ENCODE data around the gene CDH18.

CDH18 gene

GRCh38 chr5:19745247-19745646 lies 242.8 kb downstream of the CDH18 start:
- no peak for DNase-seq (ENCODE audit: low read depth in 4 of 4, low spot score in 1 of 4)

GRCh38 chr5:19739671-19740070 lies 248.3 kb downstream of the CDH18 start:
- no peak for DNase-seq (ENCODE audit: low read depth in 4 of 4, low spot score in 1 of 4)

- DNase-seq (ENCODE audit: low read depth in 4 of 4, low spot score in 1 of 4): no peak
Observed at GRCh38 chr5:19734776-19735175, 253.2 kb downstream of the CDH18 start.

GRCh38 chr5:19733612-19734495 lies 254.1 kb downstream of the CDH18 start:
- DNase-seq (ENCODE audit: low read depth in 4 of 4, low spot score in 1 of 4): no peak

GRCh38 chr5:19728571-19728970 lies 259.4 kb downstream of the CDH18 start:
- no peak for DNase-seq (ENCODE audit: low read depth in 4 of 4, low spot score in 1 of 4)

GRCh38 chr5:19719109-19719508 lies 268.9 kb downstream of the CDH18 start:
- DNase-seq (ENCODE audit: low read depth in 4 of 4, low spot score in 1 of 4): no peak

GRCh38 chr5:19713740-19714139 lies 274.3 kb downstream of the CDH18 start:
- DNase-seq (ENCODE audit: low read depth in 4 of 4, low spot score in 1 of 4): no peak

- no peak for DNase-seq (ENCODE audit: low read depth in 4 of 4, low spot score in 1 of 4)
Observed at GRCh38 chr5:19709403-19709802, 278.6 kb downstream of the CDH18 start.

- no peak for DNase-seq (ENCODE audit: low read depth in 4 of 4, low spot score in 1 of 4)
Observed at GRCh38 chr5:19706776-19707175, 281.2 kb downstream of the CDH18 start.

- DNase-seq (ENCODE audit: low read depth in 4 of 4, low spot score in 1 of 4): no peak
Observed at GRCh38 chr5:19701731-19702130, 286.3 kb downstream of the CDH18 start.

- no peak for DNase-seq (ENCODE audit: low read depth in 4 of 4, low spot score in 1 of 4)
Observed at GRCh38 chr5:19694949-19695611, 292.9 kb downstream of the CDH18 start.

- DNase-seq (ENCODE audit: low read depth in 4 of 4, low spot score in 1 of 4): no peak
Observed at GRCh38 chr5:19690978-19691377, 297.0 kb downstream of the CDH18 start.

GRCh38 chr5:19685473-19685872 lies 302.5 kb downstream of the CDH18 start:
- no peak for DNase-seq (ENCODE audit: low read depth in 4 of 4, low spot score in 1 of 4)

- no peak for DNase-seq (ENCODE audit: low read depth in 4 of 4, low spot score in 1 of 4)
Observed at GRCh38 chr5:19676895-19677294, 311.1 kb downstream of the CDH18 start.

- DNase-seq (ENCODE audit: low read depth in 4 of 4, low spot score in 1 of 4): no peak
Observed at GRCh38 chr5:19660679-19661078, 327.3 kb downstream of the CDH18 start.

- no peak for DNase-seq (ENCODE audit: low read depth in 4 of 4, low spot score in 1 of 4)
Observed at GRCh38 chr5:19655627-19656026, 332.4 kb downstream of the CDH18 start.

GRCh38 chr5:19638461-19638860 lies 349.5 kb downstream of the CDH18 start:
- no peak for DNase-seq (ENCODE audit: low read depth in 4 of 4, low spot score in 1 of 4)

GRCh38 chr5:19630876-19631275 lies 357.1 kb downstream of the CDH18 start:
- DNase-seq (ENCODE audit: low read depth in 4 of 4, low spot score in 1 of 4): no peak

GRCh38 chr5:19626211-19626610 lies 361.8 kb downstream of the CDH18 start:
- DNase-seq (ENCODE audit: low read depth in 4 of 4, low spot score in 1 of 4): no peak

- DNase-seq (ENCODE audit: low read depth in 4 of 4, low spot score in 1 of 4): no peak
Observed at GRCh38 chr5:19625562-19625961, 362.4 kb downstream of the CDH18 start.

- no peak for DNase-seq (ENCODE audit: low read depth in 4 of 4, low spot score in 1 of 4)
Observed at GRCh38 chr5:19619571-19619970, 368.4 kb downstream of the CDH18 start.

- no peak for DNase-seq (ENCODE audit: low read depth in 4 of 4, low spot score in 1 of 4)
Observed at GRCh38 chr5:19616701-19617215, 371.2 kb downstream of the CDH18 start.

Measured in stimulated activated CD4-positive, alpha-beta T cell treated with anti-CD3 and anti-CD28 coated beads, Interleukin-1b, Interleukin-23, amount 100 ng/mL, for 24 hours (primary cell).